NCI-H187 (cell line): ENCODE results near the gene SRRM5.
A peak's percentile ranks its signal among the peaks of the same experiment; 100 is the strongest.
"Not testable (repeated sequence)": the region's sequence is repeated elsewhere in the genome, so short reads cannot be mapped to it uniquely, and the experiment has no call there.

Experiments
- DNase-seq, 2 experiments: peaks; one replicate each; lab custom pipeline; 2025; lab: John Stamatoyannopoulos, UW

Gene SRRM5

DNA sequence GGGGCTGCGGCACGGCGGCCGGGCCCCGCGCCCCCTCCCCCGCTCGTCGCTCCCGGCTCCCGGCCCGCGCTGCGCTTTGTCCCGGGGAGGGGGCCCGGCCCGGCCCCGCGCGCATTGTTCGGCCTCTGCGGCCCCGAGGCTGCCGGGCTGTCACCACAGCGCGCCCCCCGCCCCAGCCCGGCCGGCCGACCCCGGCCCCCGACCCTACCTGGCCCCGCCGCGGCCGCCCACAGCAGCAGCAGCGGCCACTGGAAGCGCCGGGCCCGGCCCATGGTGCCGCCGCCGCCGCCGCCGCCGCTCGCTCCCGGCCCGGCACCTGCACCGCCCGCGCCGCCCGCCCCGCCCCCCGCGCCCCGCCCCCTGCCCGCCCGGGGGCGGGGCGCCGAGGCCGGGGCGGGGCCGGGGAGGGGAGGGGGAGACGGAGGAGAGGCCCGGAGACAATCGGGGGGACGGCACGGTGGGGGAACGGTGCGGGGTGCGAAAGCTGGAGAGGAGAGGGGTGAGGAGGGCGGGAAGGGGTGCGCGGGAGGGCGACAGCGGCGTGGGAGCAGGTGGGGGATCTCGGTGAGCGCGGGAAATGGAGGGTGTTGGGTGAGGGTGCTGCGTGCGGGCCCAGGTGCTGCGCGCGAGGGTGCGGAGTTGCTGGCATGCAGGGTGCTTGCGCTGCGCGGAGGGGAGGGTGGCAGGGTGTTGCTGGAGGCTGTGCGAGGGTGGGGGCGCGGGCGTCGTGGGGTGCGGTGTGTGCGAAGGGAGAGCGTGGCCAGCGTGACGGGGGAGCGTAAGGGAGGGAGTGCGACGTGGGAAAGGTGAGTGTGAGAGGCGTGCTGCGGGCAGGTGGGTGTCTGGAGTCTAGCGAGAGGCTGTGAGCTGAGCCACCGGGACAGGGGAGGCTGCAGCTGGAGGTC, 27.9 kb downstream of the SRRM5 start, which contains the start of gene CADM4:
TSS of gene CADM4 (minus strand) at position 332 of the 905 bp plus-strand sequence. CDS start at position 272, 60 bp downstream.
- peak in 1 of 2 experiments; percentile 48 for DNase-seq

- no peak for DNase-seq
Measured at GRCh38 chr19:43640424-43640757, 28.5 kb downstream of the SRRM5 start.

GRCh38 chr19:43641333-43641732, 29.4 kb downstream of the SRRM5 start:
- no peak for DNase-seq

- DNase-seq = no peak
Measured at GRCh38 chr19:43642531-43642930, 30.6 kb downstream of the SRRM5 start.

GRCh38 chr19:43643326-43643725, 31.4 kb downstream of the SRRM5 start:
- no peak for DNase-seq

DNA sequence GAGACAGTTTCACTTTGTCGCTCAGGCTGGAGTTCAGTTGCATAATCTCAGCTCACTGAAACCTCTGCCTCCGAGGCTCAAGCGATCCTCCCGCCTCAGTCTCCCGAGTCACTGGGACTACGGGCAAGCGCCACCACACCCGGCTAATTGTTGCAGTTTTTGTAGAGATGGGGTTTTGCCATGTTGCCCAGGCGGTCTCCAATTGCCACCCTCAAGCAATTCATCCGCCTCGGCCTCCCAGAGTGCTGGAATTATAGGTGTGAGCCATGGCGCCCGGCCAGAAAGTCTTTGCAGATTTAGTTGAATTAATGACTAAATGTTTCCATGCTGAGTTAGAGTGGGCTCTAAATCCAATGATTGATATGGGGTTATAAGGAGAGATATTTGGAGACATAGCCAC, 32.3 kb downstream of the SRRM5 start:
- DNase-seq = no peak

DNA sequence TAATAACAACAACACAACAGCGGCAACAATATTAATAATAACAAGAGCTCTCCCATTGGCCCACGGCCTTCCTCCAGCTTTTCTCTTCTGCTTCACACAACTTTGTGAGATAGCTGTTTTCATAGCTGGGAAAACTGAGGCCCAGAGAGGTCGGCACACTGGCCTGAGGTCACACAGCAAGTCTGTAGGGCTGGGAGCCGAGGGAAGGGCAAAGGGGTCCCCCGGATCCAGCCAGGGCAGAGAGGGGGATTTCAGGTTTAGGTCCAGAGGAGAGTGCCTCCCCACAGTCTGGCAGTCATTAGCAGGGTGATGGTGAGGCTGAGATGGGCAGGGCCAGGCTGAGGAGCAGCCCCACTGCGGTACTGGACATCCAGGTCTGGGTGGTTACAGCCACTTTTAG, 36.7 kb downstream of the SRRM5 start:
- no peak for DNase-seq

GRCh38 chr19:43649514-43649913, 37.6 kb downstream of the SRRM5 start:
- DNase-seq = no peak

GRCh38 chr19:43650276-43650675, 38.4 kb downstream of the SRRM5 start:
- not testable (repeated sequence) for DNase-seq

- peak in 1 of 2 experiments; percentile 11 for DNase-seq
Measured at GRCh38 chr19:43651758-43652545, 40.1 kb downstream of the SRRM5 start.

- no peak for DNase-seq
Measured at GRCh38 chr19:43652546-43652874, 40.6 kb downstream of the SRRM5 start.

- no peak for DNase-seq
Measured at GRCh38 chr19:43656436-43656835, 44.5 kb downstream of the SRRM5 start.

- no peak for DNase-seq
Measured at GRCh38 chr19:43658001-43658400, 46.1 kb downstream of the SRRM5 start.

- no peak for DNase-seq
Measured at GRCh38 chr19:43658494-43658893, 46.6 kb downstream of the SRRM5 start.

DNA sequence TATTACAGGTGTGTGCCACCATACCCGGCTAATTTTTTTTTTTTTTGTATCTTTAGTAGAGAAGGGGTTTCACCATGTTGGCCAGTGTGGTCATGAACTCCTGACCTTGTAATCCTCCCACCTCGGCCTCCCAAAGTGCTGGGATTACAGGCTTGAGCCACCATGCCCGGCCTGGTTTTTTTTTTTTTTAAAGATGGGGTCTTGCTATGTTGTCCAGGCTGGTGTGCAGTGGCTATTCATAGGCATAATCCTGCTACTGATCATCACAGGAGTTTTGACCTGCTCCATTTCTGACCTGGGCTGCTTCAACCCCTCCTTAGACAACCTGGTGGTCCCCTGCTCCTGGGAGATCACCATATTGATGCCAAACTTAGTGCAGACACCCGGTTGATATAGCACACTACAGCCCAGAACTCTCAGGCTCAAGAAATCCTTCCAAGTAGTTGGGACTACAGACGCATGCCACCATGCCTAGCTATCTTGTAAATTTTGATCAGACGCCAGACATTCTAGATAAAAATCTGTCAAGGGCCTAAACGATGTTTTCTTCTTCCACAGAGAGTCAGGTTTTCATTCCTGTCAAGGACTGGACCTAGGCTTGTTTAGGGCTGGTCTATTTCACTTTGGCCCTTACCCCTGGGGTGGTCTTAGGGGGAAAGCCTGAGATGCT, 48.5 kb downstream of the SRRM5 start:
- no peak for DNase-seq

DNA sequence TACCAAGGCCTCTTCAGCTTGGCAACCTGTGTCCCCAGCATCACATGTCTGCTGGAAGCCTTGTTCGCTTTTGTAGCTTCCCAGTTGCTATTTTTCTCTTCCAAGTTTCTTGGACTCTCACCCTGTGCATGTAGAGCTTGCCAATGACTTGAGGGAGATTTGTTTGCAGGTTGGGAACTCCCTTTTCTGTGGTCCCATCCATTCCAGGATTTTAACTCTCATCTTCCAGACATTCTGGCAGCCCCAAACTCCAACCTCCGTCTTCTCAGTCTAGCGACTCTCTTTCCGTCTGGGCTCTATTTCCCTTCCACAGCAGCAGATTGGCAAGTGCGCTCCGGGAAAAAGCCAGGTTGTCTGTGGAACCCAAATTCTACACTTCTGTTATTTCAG, 49.1 kb downstream of the SRRM5 start:
- DNase-seq = no peak

DNA sequence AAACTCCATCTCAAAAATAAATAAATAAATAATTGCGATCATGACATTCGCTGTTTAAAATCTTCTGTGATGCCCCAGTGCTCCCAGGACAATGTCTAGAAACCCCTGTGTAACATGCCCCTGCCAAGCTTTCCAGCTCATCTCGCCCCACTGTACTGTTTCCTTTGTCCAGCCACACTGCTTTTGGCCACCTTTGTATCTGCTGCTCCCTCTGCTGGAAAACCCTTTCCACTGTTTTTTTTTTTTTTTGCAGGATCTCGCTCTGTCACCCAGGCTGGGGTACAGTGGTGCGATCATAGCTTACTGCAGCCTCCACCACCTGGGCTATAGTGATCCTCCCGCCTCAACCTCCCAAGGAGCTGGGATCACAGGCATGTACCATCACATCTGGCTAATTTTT, 50.6 kb downstream of the SRRM5 start:
- no peak for DNase-seq

DNA sequence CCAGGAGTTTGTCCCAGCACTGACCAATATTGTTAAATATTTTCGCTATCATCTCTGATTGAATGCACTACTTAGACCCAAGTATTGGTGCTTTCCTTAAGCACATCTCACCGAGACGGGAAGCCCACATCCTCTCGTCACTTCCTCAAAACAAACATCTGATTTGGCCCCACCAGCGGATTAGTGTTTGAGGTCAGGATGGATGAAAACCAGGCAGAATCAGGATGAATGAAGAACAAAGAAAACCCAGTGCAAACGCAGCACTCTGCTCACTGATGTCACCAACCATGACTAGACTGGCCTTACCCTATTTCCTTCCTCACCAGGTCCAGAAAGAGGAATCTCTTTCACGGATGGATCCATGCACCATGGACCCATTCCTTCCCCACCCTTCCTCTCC, 52.1 kb downstream of the SRRM5 start:
- no peak for DNase-seq
